ENCODE measurements around the gene MED13L. TPM values are rescaled to one million over a fixed set of nuclear protein-coding genes. Genes with fewer than 3 reads are reported as not detected.

The MED13L gene
- total RNA-seq, 1 experiment from 2014 or later: 89.0 TPM

DNA sequence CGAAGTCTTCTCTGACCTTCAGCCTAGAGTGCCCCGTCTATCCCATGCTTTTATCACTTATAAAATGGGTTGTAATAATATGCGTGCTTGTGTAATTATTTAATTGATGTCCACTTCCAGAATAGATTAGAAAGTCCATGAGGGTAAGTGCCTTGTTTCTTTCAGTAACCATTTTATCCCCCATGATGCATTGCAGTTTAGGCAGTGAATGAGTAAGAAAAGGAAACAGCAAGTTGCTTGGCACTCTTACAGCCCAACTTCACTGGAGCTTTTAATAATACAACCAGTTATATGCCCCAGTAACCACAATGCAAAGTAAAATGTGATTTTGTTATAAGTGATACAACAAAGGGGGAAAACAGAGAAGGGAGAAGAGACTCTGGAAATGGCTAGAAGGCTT, 287.3 kb downstream of the MED13L start:
- CTCF ChIA-PET: no interaction called here
- H3K27ac Mint-ChIP-seq (ENCODE audit: unreplicated experiment): no peak overlapping the region
- TF ChIP-seq, protein P1, sequence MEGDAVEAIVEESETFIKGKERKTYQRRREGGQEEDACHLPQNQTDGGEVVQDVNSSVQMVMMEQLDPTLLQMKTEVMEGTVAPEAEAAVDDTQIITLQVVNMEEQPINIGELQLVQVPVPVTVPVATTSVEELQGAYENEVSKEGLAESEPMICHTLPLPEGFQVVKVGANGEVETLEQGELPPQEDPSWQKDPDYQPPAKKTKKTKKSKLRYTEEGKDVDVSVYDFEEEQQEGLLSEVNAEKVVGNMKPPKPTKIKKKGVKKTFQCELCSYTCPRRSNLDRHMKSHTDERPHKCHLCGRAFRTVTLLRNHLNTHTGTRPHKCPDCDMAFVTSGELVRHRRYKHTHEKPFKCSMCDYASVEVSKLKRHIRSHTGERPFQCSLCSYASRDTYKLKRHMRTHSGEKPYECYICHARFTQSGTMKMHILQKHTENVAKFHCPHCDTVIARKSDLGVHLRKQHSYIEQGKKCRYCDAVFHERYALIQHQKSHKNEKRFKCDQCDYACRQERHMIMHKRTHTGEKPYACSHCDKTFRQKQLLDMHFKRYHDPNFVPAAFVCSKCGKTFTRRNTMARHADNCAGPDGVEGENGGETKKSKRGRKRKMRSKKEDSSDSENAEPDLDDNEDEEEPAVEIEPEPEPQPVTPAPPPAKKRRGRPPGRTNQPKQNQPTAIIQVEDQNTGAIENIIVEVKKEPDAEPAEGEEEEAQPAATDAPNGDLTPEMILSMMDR (IDR thresholded peaks at IDR 0.05; ENCODE audit: unreplicated experiment): no peak
- no peaks in the 10 kb centered on the region for H3K27me3 Mint-ChIP-seq (ENCODE audit: unreplicated experiment)
- H3K9me3 Mint-ChIP-seq (ENCODE audit: low read depth, unreplicated experiment): no peaks in the 10 kb centered on the region
- no peaks in the 10 kb centered on the region for H3K4me1 Mint-ChIP-seq (ENCODE audit: low read depth, unreplicated experiment)
- H3K36me3 Mint-ChIP-seq (ENCODE audit: insufficient read depth, unreplicated experiment): no peaks in the 10 kb centered on the region
- intact Hi-C loops (cut with micrococcal nuclease; ENCODE audit: unreplicated experiment): no loop called here
- no TSS peak for BruUV-seq (replicated peaks)
- no peak overlapping the region for H3K4me3 Mint-ChIP-seq (ENCODE audit: low read depth, unreplicated experiment)
- DNase-seq: no peak

GRCh38 chr12:115988625-115989563, 288.6 kb downstream of the MED13L start:
- intact Hi-C loops (cut with micrococcal nuclease; ENCODE audit: unreplicated experiment): no loop called here
- Mint-ChIP-seq H3K27ac (ENCODE audit: unreplicated experiment) (no peak overlapping the region), H3K9me3 (ENCODE audit: low read depth, unreplicated experiment) (no peaks in the 10 kb centered on the region), H3K27me3 (ENCODE audit: unreplicated experiment) (no peaks in the 10 kb centered on the region), H3K4me3 (ENCODE audit: low read depth, unreplicated experiment) (no peak overlapping the region), H3K4me1 (ENCODE audit: low read depth, unreplicated experiment) (no peaks in the 10 kb centered on the region), H3K36me3 (ENCODE audit: insufficient read depth, unreplicated experiment) (peaks cover 5% of the 10 kb centered on the region)
- no peak for DNase-seq
- CTCF ChIA-PET: interaction anchor here (1.0 kb wide), 1 partner anchor 12 kb away, joined by 3 read pairs; no protein-coding TSS in a partner anchor
- BruUV-seq (replicated peaks): no TSS peak
- TF ChIP-seq, protein P1 (IDR thresholded peaks at IDR 0.05; ENCODE audit: unreplicated experiment): no peak

DNA sequence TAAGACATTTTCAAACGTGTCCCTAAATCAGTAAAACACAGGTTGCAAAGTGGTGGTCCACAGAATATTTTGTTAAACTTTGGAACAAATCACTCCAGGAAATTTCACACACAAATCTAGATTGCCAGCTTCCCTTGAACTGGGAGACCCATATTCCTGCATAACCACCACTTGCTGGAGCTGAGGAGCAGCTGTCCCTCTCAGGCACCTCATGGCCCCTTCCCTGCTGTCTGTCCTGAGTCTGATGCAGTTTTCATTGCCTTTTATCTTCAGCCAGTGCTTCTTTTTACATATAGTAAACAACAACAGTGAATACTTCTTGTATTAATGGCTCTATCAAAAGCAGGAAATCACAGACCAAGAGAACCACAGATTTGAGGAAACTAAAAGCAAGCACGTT, 289.3 kb downstream of the MED13L start:
- intact Hi-C loops (cut with micrococcal nuclease; ENCODE audit: unreplicated experiment): no loop called here
- no peak for DNase-seq
- CTCF ChIA-PET: no interaction called here
- Mint-ChIP-seq H3K36me3 (ENCODE audit: insufficient read depth, unreplicated experiment) (peaks cover 5% of the 10 kb centered on the region), H3K4me3 (ENCODE audit: low read depth, unreplicated experiment) (no peak overlapping the region), H3K27ac (ENCODE audit: unreplicated experiment) (no peak overlapping the region), H3K9me3 (ENCODE audit: low read depth, unreplicated experiment) (no peaks in the 10 kb centered on the region), H3K4me1 (ENCODE audit: low read depth, unreplicated experiment) (no peaks in the 10 kb centered on the region), H3K27me3 (ENCODE audit: unreplicated experiment) (no peaks in the 10 kb centered on the region)
- TF ChIP-seq, protein P1 (IDR thresholded peaks at IDR 0.05; ENCODE audit: unreplicated experiment): no peak
- BruUV-seq (replicated peaks): no TSS peak

GRCh38 chr12:115984616-115985015, 292.9 kb downstream of the MED13L start:
- CTCF ChIA-PET: no interaction called here
- no TSS peak for BruUV-seq (replicated peaks)
- no peak overlapping the region for H3K4me3 Mint-ChIP-seq (ENCODE audit: low read depth, unreplicated experiment)
- no peaks in the 10 kb centered on the region for H3K9me3 Mint-ChIP-seq (ENCODE audit: low read depth, unreplicated experiment)
- DNase-seq: no peak
- intact Hi-C loops (cut with micrococcal nuclease; ENCODE audit: unreplicated experiment): no loop called here
- H3K36me3 Mint-ChIP-seq (ENCODE audit: insufficient read depth, unreplicated experiment): peaks cover 5% of the 10 kb centered on the region
- TF ChIP-seq, protein P1 (IDR thresholded peaks at IDR 0.05; ENCODE audit: unreplicated experiment): no peak
- H3K27me3 Mint-ChIP-seq (ENCODE audit: unreplicated experiment): no peaks in the 10 kb centered on the region
- H3K27ac Mint-ChIP-seq (ENCODE audit: unreplicated experiment): no peak overlapping the region
- no peaks in the 10 kb centered on the region for H3K4me1 Mint-ChIP-seq (ENCODE audit: low read depth, unreplicated experiment)
